ELR (cell line): ENCODE measurements around the gene CFAP107.

Experiments
- DNase-seq: peaks from one replicate; pipeline ENCODE4 v3.0.0-alpha.2; 2015; ENCODE audit warnings: low read depth

Gene CFAP107

GRCh38 chr1:12741946-12742345, 4.1 kb upstream of the CFAP107 start:
- DNase-seq, result no peak

DNA sequence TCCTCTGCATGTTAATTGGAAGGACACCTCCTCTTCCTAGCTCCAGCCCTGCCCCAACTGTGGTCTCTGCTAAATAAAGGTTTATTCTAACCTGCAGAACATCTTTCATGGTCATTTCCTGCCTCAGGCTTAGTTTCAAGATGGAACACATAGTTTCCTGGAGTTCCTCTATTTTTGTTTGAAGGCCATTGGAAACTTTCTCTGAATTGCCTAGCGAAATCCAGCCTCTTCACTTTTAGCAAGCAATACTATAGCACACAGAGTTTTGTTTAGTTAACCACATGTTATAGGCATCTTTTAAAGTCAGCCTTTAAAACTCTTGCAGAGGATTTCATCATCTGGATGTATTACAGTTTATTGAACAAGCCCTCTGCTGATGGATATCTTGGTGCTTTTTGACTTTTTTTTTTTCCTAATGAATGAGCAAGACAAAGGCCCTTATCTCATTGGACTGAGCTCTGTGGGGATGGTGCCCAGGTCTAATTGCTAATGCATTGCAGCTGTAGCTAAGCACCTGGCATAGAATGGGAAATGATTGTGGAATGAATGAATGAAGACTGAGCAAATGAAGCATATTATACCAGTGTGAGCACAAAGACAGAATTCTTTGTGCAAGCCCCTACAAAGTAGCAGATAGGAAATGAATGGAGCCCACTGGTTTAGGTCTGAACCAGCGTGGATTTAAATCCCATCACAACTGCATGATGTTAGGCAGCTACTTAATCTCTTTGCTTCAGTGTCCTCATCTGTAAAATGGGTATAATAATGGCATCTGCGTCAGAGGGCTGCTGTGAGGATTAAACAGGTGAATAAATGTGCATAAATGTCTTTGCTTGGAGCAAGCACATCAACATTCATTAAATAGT, 641 bp upstream of the CFAP107 start:
- no peak for DNase-seq

GRCh38 chr1:12748778-12749355, 2.9 kb downstream of the CFAP107 start:
- DNase-seq, result no peak

DNA sequence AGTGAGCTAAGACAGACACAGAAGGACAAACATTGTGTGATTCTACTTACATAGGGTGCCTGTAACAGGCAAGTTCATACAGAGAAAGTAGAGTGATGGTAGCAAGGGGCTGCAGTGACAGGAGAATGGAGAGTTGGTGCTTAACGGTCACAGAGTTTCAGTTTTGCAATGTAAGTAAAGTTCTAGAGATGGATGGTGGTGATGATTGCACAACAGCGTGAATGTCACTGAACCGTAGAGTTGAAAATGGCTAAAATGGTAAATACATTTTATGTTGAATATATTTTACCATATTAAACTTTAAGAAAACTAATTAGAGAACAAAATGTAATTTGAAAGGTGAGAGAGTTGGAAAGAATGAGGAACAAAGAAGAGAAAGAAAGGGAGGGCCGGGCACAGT, 8.7 kb downstream of the CFAP107 start:
- no peak for DNase-seq

GRCh38 chr1:12756273-12756672, 10.3 kb downstream of the CFAP107 start:
- DNase-seq, result no peak

DNA sequence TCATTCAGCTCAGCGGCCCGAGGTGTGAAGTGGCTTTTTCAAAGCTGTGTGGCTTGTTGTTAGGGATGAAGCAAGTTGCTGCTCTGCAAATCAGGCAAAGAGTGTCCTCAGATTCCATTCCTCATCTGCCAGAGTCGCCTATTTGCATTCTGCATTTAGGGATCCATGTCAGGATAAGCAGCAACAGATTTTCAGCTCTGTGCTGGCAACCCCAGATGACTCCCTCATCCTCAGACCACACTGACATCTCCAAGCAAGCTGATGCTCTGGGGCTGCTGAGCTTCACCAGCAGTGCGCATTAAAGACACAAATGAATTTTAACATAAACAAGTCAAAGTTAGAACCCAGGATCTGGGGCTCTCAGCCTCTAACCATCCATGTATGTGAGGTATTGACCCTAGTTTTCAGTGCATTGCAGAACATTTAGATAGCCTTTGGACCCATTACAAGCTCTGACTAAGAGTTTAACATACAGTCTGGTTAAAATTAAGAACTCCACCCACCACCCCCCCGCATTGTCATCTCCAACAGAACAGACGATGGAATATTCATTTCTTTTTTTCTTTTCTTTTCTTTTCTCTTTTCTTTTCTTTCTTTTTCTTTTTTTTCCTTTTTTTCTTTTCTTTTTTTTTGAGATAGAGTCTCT, 10.9 kb downstream of the CFAP107 start:
- no peak for DNase-seq

GRCh38 chr1:12757836-12758235, 11.8 kb downstream of the CFAP107 start:
- DNase-seq, result no peak

DNA sequence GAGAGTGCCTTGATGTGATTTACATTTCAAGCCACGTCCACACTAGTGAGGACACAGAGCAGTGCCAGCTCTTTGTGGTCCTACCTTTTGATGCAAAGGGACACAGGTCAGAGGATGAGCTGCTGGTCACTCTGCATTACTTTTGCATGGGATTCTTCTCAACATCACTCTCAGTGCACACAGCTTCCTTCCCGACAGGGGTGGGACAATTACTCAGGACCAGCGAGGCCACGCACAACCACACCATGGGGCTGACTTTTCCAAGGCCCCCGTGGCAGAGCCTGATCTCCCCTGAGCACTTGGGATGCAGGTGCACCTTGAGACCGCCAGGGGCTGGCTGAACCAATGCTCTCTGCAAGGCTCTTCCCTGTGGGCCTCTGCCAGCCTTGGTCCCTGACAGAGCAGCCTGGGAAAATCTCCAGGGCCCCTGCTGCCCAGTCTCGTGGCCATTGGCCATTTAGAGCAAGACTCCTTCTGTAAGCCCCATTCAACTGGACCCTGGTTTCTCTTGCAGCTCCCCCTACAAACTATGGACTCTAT, 14.3 kb downstream of the CFAP107 start:
- peak; percentile 1 for DNase-seq

GRCh38 chr1:12761781-12762180, 15.8 kb downstream of the CFAP107 start:
- DNase-seq, result no peak

GRCh38 chr1:12762766-12763165, 16.8 kb downstream of the CFAP107 start:
- no peak for DNase-seq

DNA sequence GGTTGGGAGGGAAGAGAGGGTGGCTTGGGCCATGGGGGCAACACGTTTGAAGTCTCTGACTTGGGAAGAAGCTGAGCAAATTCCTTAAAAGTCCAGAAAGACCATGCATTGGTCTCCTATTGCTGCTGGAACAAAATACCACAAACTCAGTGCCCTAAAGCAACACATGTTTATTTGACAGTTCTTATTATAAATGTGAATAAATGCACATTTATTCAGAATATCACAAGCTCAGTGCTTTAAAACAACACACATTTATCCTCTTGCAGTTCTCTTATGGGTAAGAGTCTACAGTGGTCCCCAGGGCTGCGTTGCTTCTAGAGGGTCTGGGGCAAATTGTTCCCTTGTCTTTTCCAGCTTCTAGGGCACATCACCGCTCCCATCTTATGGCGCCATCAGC, 17.5 kb downstream of the CFAP107 start:
- DNase-seq, result no peak

GRCh38 chr1:12764016-12764415, 18.0 kb downstream of the CFAP107 start:
- no peak for DNase-seq

GRCh38 chr1:12769031-12769430, 23.0 kb downstream of the CFAP107 start:
- DNase-seq, result no peak

GRCh38 chr1:12769976-12770505, 24.0 kb downstream of the CFAP107 start:
- DNase-seq, result no peak

- DNase-seq, result no peak
These were observed 24.6 kb downstream of the CFAP107 start for GRCh38 chr1:12770620-12771019.

DNA sequence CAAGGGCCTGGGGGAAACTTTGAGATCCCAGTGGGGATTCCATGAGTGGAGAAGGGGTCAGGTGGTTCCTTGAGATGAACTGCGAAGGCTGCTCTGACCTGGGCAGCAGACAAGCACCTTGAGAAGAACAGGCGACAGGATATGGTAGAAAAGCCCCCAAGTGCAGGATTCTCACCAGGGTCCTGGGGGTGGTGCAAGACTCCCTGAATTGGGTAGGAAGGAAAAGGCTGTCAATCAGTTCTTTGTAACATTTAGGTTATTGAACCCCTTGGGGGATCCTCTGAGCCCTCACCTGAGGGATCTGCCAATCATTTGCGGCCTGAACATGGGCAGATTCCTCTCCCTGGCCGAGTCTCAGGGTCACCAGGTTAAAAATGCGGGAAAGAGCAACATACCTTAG, 25.2 kb downstream of the CFAP107 start:
- DNase-seq, result no peak

GRCh38 chr1:12772520-12772919, 26.5 kb downstream of the CFAP107 start:
- DNase-seq, result no peak

GRCh38 chr1:12773438-12773837, 27.4 kb downstream of the CFAP107 start, which contains the start of gene PRAMEF12:
Gene PRAMEF12, plus strand, starts transcription at chr1:12773738. Its CDS starts 1,130 bp downstream, at chr1:12774868.
- DNase-seq, result no peak

- no peak for DNase-seq
These were observed 28.9 kb downstream of the CFAP107 start for GRCh38 chr1:12774801-12775345.

DNA sequence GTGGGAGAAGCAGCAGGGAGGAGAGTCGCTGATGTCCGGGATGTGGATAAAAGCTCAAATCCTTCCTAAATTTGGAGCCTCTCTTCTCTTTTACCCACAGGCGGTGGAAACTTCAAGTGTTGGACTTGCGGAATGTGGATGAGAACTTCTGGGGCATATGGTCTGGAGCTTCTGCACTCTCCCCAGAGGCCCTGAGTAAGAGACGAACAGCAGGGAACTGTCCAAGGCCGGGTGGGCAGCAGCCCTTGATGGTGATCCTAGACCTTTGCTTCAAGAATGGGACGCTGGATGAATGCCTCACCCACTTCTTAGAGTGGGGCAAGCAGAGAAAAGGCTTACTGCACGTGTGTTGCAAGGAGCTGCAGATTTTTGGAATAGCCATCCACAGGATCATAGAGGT, 29.4 kb downstream of the CFAP107 start:
- no peak for DNase-seq

DNA sequence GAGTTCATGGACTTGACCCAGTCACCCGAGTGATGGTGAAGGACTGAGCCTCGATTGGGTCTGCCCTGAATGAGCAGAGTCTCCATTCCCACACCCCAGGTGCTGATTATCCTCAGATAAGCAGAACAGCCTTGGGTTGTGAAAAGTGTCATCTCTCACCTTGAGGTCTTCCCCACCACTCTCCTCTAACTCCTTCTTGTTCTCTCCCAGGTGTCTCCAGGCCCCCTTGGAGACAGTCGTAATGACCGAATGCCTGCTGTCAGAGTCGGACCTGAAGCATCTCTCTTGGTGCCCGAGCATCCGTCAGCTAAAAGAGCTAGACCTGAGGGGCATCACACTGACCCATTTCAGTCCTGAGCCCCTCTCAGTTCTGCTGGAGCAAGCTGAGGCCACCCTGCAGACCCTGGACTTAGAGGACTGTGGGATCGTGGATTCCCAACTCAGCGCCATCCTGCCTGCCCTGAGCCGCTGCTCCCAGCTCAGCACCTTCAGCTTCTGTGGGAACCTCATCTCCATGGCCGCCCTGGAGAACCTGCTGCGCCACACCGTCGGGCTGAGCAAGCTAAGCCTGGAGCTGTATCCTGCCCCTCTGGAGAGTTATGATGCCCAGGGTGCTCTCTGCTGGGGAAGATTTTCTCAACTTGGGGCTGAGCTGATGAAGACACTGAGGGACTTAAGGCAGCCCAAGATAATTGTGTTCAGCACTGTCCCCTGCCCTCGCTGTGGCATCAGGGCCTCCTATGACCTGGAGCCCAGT, 31.0 kb downstream of the CFAP107 start:
- no peak for DNase-seq

GRCh38 chr1:12778061-12778460, 32.1 kb downstream of the CFAP107 start:
- DNase-seq, result no peak
